ENCODE results near the gene DDIT3.

DNA sequence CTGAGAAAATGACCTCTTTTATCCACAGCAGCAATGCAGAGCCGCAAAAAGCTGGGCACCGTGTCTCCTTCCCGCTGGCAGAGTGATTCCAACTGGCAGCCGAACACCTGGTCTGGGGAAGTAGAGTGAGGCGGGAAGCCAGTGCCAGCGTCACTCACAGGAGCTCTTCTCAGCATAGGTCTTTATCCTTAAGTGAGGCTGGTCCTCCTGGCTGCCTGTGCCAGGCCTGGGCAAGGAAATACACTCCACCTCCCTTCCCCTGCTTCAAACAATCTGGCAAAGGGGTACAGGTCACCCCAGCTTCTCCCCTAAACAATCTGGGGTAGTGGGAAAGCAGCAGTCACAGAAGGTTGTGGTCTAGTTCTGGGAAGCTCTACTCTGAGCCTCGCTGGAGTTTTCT is 45.5 kb downstream of the DDIT3 start:
- TF ChIP-seq, protein P1, sequence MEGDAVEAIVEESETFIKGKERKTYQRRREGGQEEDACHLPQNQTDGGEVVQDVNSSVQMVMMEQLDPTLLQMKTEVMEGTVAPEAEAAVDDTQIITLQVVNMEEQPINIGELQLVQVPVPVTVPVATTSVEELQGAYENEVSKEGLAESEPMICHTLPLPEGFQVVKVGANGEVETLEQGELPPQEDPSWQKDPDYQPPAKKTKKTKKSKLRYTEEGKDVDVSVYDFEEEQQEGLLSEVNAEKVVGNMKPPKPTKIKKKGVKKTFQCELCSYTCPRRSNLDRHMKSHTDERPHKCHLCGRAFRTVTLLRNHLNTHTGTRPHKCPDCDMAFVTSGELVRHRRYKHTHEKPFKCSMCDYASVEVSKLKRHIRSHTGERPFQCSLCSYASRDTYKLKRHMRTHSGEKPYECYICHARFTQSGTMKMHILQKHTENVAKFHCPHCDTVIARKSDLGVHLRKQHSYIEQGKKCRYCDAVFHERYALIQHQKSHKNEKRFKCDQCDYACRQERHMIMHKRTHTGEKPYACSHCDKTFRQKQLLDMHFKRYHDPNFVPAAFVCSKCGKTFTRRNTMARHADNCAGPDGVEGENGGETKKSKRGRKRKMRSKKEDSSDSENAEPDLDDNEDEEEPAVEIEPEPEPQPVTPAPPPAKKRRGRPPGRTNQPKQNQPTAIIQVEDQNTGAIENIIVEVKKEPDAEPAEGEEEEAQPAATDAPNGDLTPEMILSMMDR (conservative IDR thresholded peaks at IDR 0.05; ENCODE audit: low read depth, low read length), result no peak
- no peak for TF ChIP-seq EZH2phosphoT487 (IDR thresholded peaks at IDR 0.05; ENCODE audit: borderline replicate concordance, low read length)

Data from PC-3 (cell line).